Ascending aorta (tissue), 2 donors: ENCODE data around the gene CALU. TPM values are rescaled to one million over a fixed set of nuclear protein-coding genes. Genes with fewer than 3 reads are reported as not detected.

Experiments used
- DNase-seq, 2 donors: peaks; one replicate each; pipeline ENCODE4 v3.0.0-alpha.2; 2019; ENCODE audit warnings: low spot score in 2 of 2
- H3K27ac ChIP-seq, 2 donors: fragments of 200-600 bp; sonication (generic); one replicate each; pipeline ENCODE4 v1.5.1; 2016 to 2017; ENCODE audit warnings: mild to moderate bottlenecking in 1 of 2
- H3K27me3 ChIP-seq: fragments of 200-600 bp; sonication (generic); one replicate; pipeline ENCODE4 v1.5.1; 2017
- H3K36me3 ChIP-seq, 2 donors: fragments of 200-600 bp; sonication (generic); one replicate each; pipeline ENCODE4 v1.5.1; 2016
- H3K4me1 ChIP-seq, 2 donors: fragments of 200-600 bp; sonication (generic); one replicate each; pipeline ENCODE4 v1.5.1; 2016 to 2017; ENCODE audit warnings: mild to moderate bottlenecking in 1 of 2
- H3K4me3 ChIP-seq, 2 donors: fragments of 200-600 bp; sonication (generic); one replicate each; pipeline ENCODE4 v1.5.1; 2016 to 2017; ENCODE audit warnings: mild to moderate bottlenecking in 1 of 2
- H3K9me3 ChIP-seq, 2 donors: fragments of 200-600 bp; sonication (generic); one replicate each; pipeline ENCODE4 v1.5.1; 2016
- CTCF ChIP-seq, 3 experiments: fragments of 200-600 bp in 2 of 3; fragments of 450-650 bp in 1 of 3; sonication (generic) in 2 of 3; IDR thresholded peaks; one replicate each; pipeline ENCODE4 v1.5.1; 2016 to 2019; ENCODE audit warnings: antibody characterized with exemption in 3 of 3, mild to moderate bottlenecking in 1 of 3, moderate library complexity in 1 of 3
- intact Hi-C: fragments of 100-400 bp; cut with DNase I; formaldehyde crosslinking; loops from one replicate; pipeline ENCODE4 v1.15.1; 2023
- total RNA-seq: library from RNA; depleted of rRNA; stranded (reverse); fragments of >200 nt; gene quantifications from one replicate; pipeline ENCODE4 v1.1.0, GENCODE V29; 2016

The CALU gene
- total RNA-seq, 1 donor from 2014 or later = 82.8 TPM

- Histone ChIP-seq H3K27ac (no peak overlapping the region), H3K4me1 (peaks cover 0 to 5% of the 10 kb centered on the region in 2 donors), H3K27me3 (no peaks in the 10 kb centered on the region), H3K4me3 (no peak overlapping the region), H3K9me3 (no peaks in the 10 kb centered on the region), H3K36me3 (peaks cover 30 to 72% of the 10 kb centered on the region in 2 donors)
- no peak for DNase-seq
- intact Hi-C loops = no loop called here
- TF ChIP-seq CTCF (IDR thresholded peaks at IDR 0.05) = no peak
These were observed 31.1 kb downstream of the CALU start for GRCh38 chr7:128770233-128770632.

GRCh38 chr7:128773604-128774003, 34.4 kb downstream of the CALU start:
- no peak for TF ChIP-seq CTCF (IDR thresholded peaks at IDR 0.05)
- Histone ChIP-seq H3K27ac (no peak overlapping the region), H3K9me3 (peaks cover 3 to 9% of the 10 kb centered on the region in 2 donors), H3K4me1 (no peaks in the 10 kb centered on the region), H3K4me3 (no peak overlapping the region), H3K27me3 (no peaks in the 10 kb centered on the region), H3K36me3 (peaks cover 30 to 43% of the 10 kb centered on the region in 2 donors)
- DNase-seq = no peak
- intact Hi-C loops = no loop called here

GRCh38 chr7:128774029-128774689, 35.0 kb downstream of the CALU start:
- Histone ChIP-seq H3K4me3 (no peak overlapping the region), H3K9me3 (peaks cover 4 to 12% of the 10 kb centered on the region in 2 donors), H3K4me1 (no peaks in the 10 kb centered on the region), H3K27me3 (no peaks in the 10 kb centered on the region), H3K27ac (no peak overlapping the region), H3K36me3 (peaks cover 25 to 38% of the 10 kb centered on the region in 2 donors)
- intact Hi-C loops = no loop called here
- DNase-seq = no peak
- no peak for TF ChIP-seq CTCF (IDR thresholded peaks at IDR 0.05)

GRCh38 chr7:128774921-128775320, 35.8 kb downstream of the CALU start:
- peaks cover 18 to 31% of the 10 kb centered on the region in 2 donors for H3K36me3 ChIP-seq
- H3K4me1 ChIP-seq = no peaks in the 10 kb centered on the region
- DNase-seq = no peak
- no peak overlapping the region for H3K4me3 ChIP-seq
- no peaks in the 10 kb centered on the region for H3K27me3 ChIP-seq
- intact Hi-C loops = no loop called here
- H3K27ac ChIP-seq = no peak overlapping the region
- TF ChIP-seq CTCF (IDR thresholded peaks at IDR 0.05) = no peak
- H3K9me3 ChIP-seq = peaks cover 4 to 12% of the 10 kb centered on the region in 2 donors

GRCh38 chr7:128775744-128776474, 36.8 kb downstream of the CALU start, which contains the start of gene OPN1SW:
TSS of gene OPN1SW (minus strand) at chr7:128775794. CDS start at chr7:128775781, 13 bp downstream.
- DNase-seq = no peak
- peaks cover 0 to 3% of the 10 kb centered on the region in 2 donors for H3K4me1 ChIP-seq
- TF ChIP-seq CTCF (IDR thresholded peaks at IDR 0.05) = no peak
- no peaks in the 10 kb centered on the region for H3K27me3 ChIP-seq
- H3K9me3 ChIP-seq = peaks cover 4 to 12% of the 10 kb centered on the region in 2 donors
- intact Hi-C loops = loop anchor here (2.0 kb wide), 1 partner anchor 37 kb away; the partner anchor contains the start of gene CALU
- H3K36me3 ChIP-seq = peaks cover 14 to 21% of the 10 kb centered on the region in 2 donors
- H3K4me3 ChIP-seq = no peak within 1 kb of the TSS
- no peak within 1 kb of the TSS for H3K27ac ChIP-seq
